GM18951 (cell line): Measurements from ENCODE around the gene PIAS4.

Experiments
- POLR2A ChIP-seq: IDR thresholded peaks from 4 replicates; pipeline ENCODE4 v1.6.1; 2011; ENCODE audit warnings: mild to moderate bottlenecking; ENCODE audit not compliant: insufficient read length, insufficient read depth; ENCODE audit errors: extremely low read depth
- in situ Hi-C: fragments of 300-500 bp; cut with MboI; formaldehyde crosslinking; loops from one replicate; pipeline ENCODE4 v1.12.0; 2022; ENCODE audit warnings: low sequenced_read_pairs, mixed read lengths, inconsistent platforms; ENCODE audit not compliant: unreplicated experiment

PIAS4 gene

DNA sequence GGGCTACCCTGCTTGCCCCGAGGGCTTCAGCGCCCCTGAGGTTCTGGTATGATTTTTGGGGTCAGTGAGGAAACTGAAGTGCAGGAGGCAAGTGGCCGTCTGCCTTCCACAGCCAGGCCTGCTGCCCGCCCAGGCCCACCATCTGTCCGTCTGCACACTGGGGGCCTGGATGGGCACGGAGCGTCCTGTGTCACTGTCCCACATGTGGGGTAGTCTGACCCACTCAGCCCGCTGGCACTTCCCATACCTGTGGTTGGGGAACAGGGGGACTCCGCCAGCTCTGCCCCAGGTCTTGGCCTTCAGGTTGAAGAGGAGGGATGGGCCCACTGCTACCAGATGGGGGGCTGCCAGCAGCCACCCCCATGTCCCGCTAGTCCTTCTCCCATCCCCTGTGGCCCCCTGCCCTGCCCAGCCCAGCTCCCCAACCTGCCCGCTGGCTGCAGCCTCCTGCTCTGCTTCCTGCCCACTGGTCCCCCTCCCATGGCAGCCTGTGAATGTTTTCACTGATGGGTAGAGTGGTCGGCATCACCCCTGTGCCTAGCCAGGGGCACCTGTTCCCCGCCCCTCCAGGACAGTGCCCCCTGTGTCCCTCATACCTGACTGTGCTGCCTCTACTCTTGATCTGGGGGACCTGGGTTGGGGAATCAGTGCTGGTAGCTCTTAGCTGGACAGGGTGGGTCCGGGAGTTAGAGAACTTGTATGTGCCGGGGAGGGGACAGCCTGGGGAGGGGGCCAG lies 9.5 kb downstream of the PIAS4 start:
- in situ Hi-C loops = no loop called here

DNA sequence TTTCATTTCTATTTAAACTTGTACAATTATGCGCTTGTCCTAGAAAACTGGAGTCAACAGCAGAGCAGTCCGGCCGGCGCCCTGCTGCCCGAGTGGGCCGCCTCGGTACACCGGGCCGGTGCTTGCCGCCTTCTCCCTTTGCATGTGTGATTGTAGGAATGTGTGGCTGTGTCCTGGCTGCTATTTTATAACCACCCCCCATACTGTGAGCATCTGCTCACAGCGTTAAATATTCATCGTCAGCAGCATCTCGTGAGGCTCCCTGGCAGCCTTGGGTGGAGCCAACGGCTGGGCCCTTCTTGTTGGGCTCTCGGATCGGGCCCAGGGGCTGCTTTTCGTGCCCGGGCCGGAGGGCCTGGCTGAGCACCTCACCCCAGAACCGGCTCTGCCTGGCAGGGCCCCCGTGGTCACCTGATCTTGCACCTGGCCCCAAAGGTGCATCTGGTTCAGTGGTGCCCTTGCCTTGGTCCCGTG lies 10.6 kb downstream of the PIAS4 start:
- in situ Hi-C loops = no loop called here
- TF ChIP-seq POLR2A = no peak

More for the DNA sequence above, 9.5 kb downstream of the PIAS4 start:
- TF ChIP-seq POLR2A = no peak

DNA sequence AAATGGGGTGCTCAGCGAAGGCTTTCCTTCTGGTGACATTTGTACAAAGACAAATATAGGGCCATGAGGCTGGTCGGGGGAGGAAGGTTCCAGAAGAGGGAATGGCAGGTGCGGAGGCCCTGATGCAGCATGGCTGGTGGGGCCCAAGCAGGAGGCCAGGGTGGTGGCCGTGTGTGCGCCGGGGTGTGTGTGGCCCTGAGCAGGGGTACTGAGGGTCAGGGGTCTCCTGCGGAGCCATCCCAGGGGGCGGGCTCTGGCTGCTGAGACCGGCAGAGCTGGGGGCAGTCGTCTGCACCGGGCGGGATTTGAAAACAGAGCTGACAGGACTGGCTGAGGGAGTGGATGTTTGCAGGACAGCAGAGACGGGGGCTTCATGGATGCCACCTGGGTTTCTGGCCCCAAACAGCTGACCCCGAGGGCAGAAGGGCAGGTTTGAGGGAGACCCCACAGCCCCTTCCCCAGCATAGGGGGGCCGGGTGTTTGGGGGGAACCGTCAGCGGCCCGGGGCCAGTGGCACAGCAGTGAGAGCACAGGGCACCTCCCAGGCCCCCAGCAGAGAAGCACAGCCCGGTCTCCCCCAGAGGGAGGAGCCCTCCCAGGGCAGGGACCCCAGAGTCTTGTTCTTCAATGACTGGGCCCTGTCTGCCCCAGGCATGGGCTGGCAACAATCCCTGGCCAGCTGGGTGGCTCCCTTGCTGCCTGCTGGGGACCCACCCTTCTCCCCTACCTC lies 11.4 kb downstream of the PIAS4 start:
- in situ Hi-C loops = no loop called here
- no peak for TF ChIP-seq POLR2A

DNA sequence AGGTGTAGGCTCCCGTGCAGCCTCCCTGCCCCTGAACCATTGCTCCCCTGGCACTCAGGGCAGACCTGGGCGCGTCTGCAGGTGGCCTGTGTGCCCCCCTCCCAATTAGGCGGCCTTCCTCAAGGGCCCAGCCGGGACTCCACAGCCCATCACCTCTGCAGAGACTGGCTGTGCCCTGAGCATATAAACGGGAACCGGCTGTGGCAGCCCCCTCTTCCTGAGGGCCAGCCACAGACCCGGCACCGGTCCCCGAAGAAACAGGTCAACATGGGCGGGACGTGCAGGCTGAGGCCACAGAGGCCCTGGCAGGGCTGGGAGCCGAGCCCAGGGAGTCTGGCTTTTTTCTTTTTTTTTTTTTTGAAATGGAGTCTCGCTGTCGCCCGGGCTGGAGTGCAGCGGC lies 12.0 kb downstream of the PIAS4 start:
- in situ Hi-C loops = no loop called here
- TF ChIP-seq POLR2A = no peak

DNA sequence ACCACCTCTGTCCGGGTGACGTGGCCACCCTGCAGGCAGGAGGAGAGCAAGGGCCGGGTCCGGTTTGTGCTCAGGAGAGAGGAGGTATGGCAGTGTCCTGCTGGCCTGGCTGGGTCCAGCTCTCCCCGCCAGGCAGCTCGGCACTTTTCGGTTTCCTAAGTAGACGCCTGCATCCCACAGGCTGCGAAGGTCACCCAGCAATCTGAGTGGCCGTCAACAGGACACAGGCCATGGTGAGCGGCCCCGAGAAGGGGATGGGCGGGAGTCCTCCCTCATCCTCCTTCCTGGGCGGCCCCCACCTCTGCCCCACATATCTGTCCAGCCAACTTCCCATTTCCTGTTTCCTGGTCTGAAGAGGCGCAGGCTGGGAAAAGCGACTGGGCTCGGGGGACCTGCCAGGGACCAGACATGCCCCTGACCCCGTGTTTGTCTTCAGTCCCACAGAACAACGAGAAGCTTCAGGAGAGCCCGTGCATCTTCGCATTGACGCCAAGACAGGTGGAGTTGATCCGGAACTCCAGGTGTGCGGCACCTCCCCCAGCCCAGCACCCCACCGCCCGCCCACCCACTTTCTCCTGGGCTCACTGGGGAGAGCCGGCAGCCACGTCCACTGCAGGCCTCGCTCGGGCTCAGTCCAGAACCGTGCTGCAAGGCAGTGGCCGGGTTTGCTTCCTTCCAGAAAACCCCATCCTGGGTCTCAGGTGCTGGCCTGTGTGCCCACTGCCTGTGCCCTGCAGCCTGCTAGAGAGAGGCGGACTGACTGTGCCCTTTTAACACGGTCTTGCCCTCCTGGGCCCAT lies 16.3 kb downstream of the PIAS4 start:
- in situ Hi-C loops = no loop called here
- TF ChIP-seq POLR2A = no peak

DNA sequence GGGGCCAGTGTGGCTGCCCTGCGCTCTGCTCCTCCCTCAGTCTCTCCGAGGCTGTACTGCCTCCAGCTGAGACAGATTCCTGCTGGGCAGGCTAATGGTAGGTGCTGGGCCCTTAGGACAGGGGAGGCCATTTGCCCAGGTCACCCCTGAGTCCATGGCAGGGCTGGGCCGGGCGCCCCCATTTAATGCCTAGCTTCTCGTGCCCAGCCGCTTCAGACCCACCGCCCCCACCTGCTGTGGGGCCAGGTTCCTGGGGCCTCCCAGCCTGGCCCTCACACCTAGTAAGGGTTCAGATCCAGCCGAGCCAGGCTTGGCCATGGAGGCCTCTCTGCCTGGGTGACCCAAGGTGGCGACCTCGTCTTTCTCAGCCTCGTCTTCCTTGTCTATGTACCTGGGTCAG lies 17.8 kb downstream of the PIAS4 start:
- TF ChIP-seq POLR2A = no peak
- in situ Hi-C loops = no loop called here

DNA sequence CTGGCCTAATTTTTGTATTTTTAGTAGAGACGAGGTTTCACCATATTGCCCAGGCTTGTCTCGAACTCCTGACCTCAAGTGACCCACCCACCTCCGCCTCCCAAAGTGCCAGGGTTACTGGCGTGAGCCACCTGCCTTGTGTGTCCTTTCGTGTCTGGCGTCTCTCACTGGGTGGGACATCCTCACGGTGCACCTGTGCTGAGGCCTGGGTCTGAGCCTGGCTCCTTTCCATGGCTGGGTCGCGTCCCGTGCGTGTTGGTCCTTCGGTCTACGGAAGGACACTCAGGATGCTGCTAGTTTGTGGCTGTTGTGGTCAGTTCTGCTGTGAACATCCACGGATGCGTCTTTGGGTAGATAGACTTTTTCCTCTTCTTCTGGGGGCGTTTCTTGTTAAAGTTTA lies 19.6 kb downstream of the PIAS4 start:
- no peak for TF ChIP-seq POLR2A
- in situ Hi-C loops = no loop called here

DNA sequence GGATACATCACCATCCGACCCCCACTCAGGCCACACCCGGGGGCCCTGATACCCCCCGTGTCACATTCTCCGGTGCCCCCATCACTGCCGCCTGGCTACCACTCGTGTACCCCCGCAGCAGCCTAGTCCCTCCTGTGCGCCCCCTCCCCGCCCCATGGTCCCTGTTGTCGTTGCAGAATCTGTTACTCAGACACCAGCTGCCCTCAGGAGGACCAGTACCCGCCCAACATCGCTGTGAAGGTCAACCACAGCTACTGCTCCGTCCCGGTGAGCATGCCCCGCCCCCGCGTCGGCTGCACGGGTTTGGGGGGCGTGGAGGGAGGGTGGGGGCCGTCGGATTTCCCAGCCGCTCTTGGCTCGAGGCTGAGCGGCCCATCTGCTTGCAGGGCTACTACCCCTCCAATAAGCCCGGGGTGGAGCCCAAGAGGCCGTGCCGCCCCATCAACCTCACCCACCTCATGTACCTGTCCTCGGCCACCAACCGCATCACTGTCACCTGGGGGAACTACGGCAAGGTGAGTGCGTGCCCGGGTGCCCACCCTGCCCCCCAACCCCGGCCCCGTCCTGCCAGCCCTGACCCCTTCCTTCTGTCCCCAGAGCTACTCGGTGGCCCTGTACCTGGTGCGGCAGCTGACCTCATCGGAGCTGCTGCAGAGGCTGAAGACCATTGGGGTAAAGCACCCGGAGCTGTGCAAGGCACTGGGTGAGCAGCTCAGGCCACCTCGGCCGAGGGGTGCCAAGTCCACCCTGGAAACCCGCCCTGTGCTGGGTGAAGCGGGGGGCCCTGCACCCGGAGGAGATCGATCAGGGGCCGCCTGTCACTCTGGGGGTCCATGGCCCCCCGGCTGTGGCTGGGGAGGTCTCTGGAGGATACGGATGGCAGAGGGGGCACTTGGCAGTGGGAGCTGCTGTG lies 21.1 kb downstream of the PIAS4 start:
- in situ Hi-C loops = no loop called here
- no peak for TF ChIP-seq POLR2A

DNA sequence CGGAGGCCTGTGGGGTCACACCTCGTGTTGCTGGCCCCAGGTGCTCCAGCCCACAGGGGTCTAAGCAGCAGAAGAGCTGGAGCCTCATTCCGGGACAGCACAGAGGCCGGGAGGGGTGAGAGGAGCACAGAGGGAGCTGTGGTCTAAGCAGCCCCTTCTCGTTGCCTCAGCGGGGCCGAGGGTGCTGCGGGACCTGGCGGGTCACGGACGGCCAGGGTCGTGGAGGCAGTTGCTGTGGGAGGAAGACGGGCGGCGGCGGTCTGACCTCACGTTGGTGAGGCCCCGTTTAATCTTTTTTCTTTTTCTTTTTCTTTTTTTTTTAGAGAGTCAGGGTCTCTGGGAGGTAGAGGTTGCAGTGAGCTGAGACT lies 21.7 kb downstream of the PIAS4 start:
- in situ Hi-C loops = no loop called here
- no peak for TF ChIP-seq POLR2A

DNA sequence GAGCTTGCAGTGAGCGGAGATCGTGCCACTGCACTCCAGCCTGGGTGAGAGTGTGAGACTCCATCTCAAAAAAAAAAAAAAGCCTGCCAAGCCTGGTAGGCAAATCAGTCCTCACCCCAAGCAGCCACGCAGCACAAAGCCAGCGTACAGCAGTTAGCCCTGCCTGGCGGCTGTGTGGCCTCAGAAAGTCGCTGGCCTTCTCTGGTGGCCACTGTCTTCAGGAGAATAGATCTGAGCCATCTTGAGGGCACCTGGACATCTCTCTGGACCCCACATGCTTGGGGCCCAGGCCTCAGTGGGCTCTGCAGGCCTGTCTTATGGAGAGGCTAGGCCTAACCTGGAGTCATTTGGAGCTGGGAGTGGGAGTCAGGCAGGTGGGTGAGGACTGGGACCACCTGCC lies 23.0 kb downstream of the PIAS4 start:
- in situ Hi-C loops = no loop called here
- no peak for TF ChIP-seq POLR2A

DNA sequence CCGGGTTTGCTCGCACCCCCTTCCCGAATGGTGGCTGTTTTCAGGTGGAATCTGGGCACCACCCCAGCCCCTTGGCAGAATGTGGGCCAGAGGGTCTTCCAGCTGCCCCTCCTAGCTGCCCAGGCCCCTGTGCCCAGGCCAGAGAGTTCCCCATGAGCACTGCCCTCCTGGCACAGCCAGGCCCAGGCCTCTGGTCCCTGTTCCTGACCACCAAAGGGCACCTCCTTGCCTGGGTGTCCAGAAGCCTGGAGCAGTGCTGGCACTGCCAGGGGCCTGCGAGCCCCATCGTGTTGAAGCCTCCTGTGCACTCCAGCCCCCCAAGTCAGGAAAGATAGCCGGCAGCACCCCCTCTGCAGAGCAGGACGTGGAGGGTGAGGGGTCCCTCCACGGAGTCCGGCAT lies 23.4 kb downstream of the PIAS4 start:
- in situ Hi-C loops = no loop called here
- TF ChIP-seq POLR2A = no peak

DNA sequence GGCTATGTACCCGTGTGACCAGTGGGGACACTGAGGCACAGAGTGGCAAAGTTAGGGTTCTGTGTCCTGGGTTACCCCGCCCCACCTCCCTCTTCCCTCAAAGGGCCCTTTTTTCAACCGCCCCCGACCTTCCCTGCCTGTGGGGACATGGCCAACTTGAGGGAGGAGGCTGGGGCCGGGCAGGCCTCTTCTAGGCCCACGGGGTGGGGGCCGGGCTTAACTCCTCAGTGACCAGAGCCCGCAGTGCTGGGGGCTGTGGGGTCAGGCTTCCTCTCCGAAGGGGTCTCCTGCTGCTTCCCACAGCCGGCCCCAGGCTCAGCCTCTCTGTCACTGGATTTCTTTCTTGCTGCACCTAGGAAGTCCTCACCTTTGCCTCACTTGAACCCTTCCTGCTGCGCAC lies 23.9 kb downstream of the PIAS4 start:
- in situ Hi-C loops = no loop called here
- TF ChIP-seq POLR2A = no peak
